Measurements from ENCODE around the gene TRPM1. TPM values are rescaled to one million over a fixed set of nuclear protein-coding genes. Genes with fewer than 3 reads are reported as not detected.

Gene TRPM1
- total and polyA plus RNA-seq, 9 of the 15 experiments (the other 6 are each of a cell fraction or from before 2014, with no cell fraction given): 0.01 to 0.06 (median 0.03) TPM; not detected in 5

DNA sequence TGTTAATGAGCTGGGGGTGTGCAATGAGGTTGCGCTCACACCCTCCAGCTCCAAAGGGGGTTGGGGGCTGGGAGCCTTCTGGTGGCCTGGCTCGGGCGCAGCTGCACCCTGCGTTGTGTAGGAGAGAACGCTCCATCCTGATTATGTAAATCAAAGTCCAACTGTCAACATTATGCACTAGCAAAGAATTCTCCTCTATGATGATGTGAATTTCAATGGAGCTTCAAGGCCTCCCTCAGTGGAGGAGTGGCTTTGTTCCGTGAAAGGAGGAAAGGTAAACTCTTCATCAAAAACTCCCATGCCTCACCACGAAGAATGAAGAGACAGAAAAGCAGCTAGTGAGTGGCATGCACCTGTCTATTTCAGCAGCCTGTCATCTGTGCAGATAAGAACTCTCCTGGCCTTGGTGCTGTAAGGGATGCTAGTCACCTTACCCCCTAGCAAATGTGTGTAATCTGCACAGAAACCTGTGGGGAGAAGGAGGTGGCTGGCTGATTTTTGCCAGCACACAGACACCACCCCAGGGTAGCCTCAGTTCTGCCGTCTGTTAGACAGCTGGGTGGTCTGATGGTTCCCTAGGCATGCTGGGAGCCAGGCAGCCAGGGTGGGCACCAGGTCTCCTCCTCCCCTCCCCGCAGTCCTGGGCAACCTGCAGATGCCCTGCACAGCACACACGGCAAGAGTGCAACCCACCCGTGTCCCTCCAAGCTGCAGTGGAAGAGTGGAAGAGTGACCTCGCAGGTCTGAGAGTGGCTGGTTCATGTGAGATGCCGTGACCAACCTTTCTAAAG lies 47.0 kb upstream of the TRPM1 start:
- Histone ChIP-seq H3K4me1 (replicated peaks in 1 of 2; ENCODE audit: control insufficient read depth in 2 of 2, insufficient read depth in 2 of 2, low read length in 2 of 2) (no peaks in the 10 kb centered on the region; a peak in 1 of 5 replicates), H4K20me1 (replicated peaks; ENCODE audit: control insufficient read depth, insufficient read depth, low read length) (0 out of 2 replicates have a peak, but pooled peaks cover 3% of the 10 kb centered on the region), H3K9ac (ENCODE audit: insufficient read depth in 1 of 2, low read depth in 2 of 2, low read length in 2 of 2) (no peak overlapping the region), H3K9me1 (ENCODE audit: control insufficient read depth, insufficient read depth, low read length) (no peaks in the 10 kb centered on the region), H2AFZ (ENCODE audit: low read depth, low read length) (no peak overlapping the region), H3K79me2 (ENCODE audit: control insufficient read depth, insufficient read depth, low read length) (no peaks in the 10 kb centered on the region), H3K9me3 (replicated peaks; ENCODE audit: control insufficient read depth, insufficient read depth, low read depth, low read length) (no peaks in the 10 kb centered on the region), H3K27me3 (ENCODE audit: control insufficient read depth in 2 of 2, insufficient read depth in 2 of 2, low read length in 2 of 2) (peaks cover 11 to 29% of the 10 kb centered on the region in 2 experiments; a peak in 4 of 5 replicates), H3K36me3 (ENCODE audit: control insufficient read depth, insufficient read depth, low read length) (no peaks in the 10 kb centered on the region), H3K4me3 (no peak overlapping the region), H3K27ac (ENCODE audit: extremely low read depth, low read depth, low read length) (no peak overlapping the region), H3K4me2 (ENCODE audit: insufficient read depth, low read length) (no peak overlapping the region)
- intact Hi-C loops (cut with micrococcal nuclease) (no loop called here), in situ Hi-C loops (cut with MboI) (no loop called here)
- POLR2A ChIA-PET: no interaction called here
- no peak for DNase-seq (ENCODE audit: extremely low read depth in 1 of 4, low spot score in 3 of 4)
- no peak for FAIRE-seq
- no peak for TF ChIP-seq ZNF3 (CRISPR knock-in tag; IDR thresholded peaks at IDR 0.05)
- TF ChIP-seq MCM3 (IDR thresholded peaks at IDR 0.05): no peak
- TF ChIP-seq, protein P1, sequence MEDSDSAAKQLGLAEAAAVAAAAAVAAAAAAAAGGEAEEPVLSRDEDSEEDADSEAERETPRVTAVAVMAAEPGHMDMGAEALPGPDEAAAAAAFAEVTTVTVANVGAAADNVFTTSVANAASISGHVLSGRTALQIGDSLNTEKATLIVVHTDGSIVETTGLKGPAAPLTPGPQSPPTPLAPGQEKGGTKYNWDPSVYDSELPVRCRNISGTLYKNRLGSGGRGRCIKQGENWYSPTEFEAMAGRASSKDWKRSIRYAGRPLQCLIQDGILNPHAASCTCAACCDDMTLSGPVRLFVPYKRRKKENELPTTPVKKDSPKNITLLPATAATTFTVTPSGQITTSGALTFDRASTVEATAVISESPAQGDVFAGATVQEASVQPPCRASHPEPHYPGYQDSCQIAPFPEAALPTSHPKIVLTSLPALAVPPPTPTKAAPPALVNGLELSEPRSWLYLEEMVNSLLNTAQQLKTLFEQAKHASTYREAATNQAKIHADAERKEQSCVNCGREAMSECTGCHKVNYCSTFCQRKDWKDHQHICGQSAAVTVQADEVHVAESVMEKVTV (CRISPR knock-in tag; IDR thresholded peaks at IDR 0.05): no peak
- no peak for TF ChIP-seq ATF1 (CRISPR knock-in tag; IDR thresholded peaks at IDR 0.05)
- no peak for TF ChIP-seq ATF1 (tag; IDR thresholded peaks at IDR 0.05)
- TF ChIP-seq, protein P2, sequence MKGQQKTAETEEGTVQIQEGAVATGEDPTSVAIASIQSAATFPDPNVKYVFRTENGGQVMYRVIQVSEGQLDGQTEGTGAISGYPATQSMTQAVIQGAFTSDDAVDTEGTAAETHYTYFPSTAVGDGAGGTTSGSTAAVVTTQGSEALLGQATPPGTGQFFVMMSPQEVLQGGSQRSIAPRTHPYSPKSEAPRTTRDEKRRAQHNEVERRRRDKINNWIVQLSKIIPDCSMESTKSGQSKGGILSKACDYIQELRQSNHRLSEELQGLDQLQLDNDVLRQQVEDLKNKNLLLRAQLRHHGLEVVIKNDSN (CRISPR knock-in tag; IDR thresholded peaks at IDR 0.05): no peak
- TF ChIP-seq TAF1 (IDR thresholded peaks at IDR 0.05; ENCODE audit: control insufficient read depth, extremely low read depth, insufficient read depth, low read length, severe bottlenecking): no peak
- TF ChIP-seq CREB1 (IDR thresholded peaks at IDR 0.05): no peak
- TF ChIP-seq CREB1 (CRISPR knock-in tag; IDR thresholded peaks at IDR 0.05): no peak
- TF ChIP-seq MBD2 (IDR thresholded peaks at IDR 0.05; ENCODE audit: borderline replicate concordance, low read depth): no peak
- no peak for TF ChIP-seq E2F3 (CRISPR knock-in tag; IDR thresholded peaks at IDR 0.05)
- TF ChIP-seq POLR2AphosphoS2 (IDR thresholded peaks at IDR 0.05; ENCODE audit: low read length): no peak
- TF ChIP-seq TOE1 (IDR thresholded peaks at IDR 0.05; ENCODE audit: borderline replicate concordance): no peak
- TF ChIP-seq TOE1 (CRISPR knock-in tag; IDR thresholded peaks at IDR 0.05; ENCODE audit: borderline replicate concordance, low read depth): no peak
- no peak for TF ChIP-seq KAT8 (IDR thresholded peaks at IDR 0.05; ENCODE audit: low read depth)
- CTCF ChIA-PET (ENCODE audit: low intra/inter-chr PET ratio): no interaction called here
- no TSS peak for BruUV-seq (replicated peaks)
- ATAC-seq: no peak
- WGBS (ENCODE audit: insufficient coverage, low coverage, missing lambda C conversion rate): under 1% methylated on average over 13 of the region's 13 CpGs
